HL-60 (cell line): Measurements from ENCODE around the gene ZMYND8.

Source experiments
- POLR2AphosphoS5 ChIP-seq: IDR thresholded peaks from 2 replicates; pipeline ENCODE4 v1.6.1; 2012; ENCODE audit warnings: low read depth
- TF ChIP-seq, protein P1 (sequence below): IDR thresholded peaks from one replicate; pipeline ENCODE4 v1.5.1; 2011; ENCODE audit warnings: low read length, control low read depth, inconsistent platforms; ENCODE audit not compliant: insufficient read depth
- TF ChIP-seq, protein P2 (sequence below): IDR thresholded peaks from 2 replicates; pipeline ENCODE4 v1.6.1; 2012; ENCODE audit warnings: low read depth; ENCODE audit not compliant: insufficient replicate concordance

DNA sequence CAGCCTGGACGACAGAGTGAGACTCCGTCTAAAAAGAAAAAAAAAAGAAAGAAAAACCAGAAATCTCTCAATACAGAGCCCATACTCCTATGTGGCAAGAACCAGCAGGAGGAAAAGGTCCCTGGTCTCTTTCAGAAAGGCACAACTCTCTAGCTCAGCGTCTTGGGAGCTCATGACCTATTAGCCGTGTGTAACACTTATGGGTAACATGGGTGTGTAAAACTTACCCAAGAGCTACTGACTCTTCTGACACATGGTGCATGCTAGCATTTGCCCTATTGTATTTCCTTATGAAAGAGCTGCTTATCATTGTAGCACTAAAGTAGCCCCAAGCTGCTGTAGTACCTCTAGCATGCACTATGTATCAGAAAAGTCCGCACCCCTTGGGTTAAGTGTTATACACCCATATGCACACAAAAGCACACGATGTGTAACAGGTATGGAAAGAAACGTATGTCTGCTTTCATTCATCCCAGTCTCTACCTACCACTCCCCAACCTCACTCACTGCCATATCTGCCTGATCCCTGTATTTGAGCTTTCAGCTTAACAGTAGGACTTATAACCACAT, 85.4 kb downstream of the ZMYND8 start:
- no peak for TF ChIP-seq POLR2AphosphoS5
- TF ChIP-seq, protein P1, sequence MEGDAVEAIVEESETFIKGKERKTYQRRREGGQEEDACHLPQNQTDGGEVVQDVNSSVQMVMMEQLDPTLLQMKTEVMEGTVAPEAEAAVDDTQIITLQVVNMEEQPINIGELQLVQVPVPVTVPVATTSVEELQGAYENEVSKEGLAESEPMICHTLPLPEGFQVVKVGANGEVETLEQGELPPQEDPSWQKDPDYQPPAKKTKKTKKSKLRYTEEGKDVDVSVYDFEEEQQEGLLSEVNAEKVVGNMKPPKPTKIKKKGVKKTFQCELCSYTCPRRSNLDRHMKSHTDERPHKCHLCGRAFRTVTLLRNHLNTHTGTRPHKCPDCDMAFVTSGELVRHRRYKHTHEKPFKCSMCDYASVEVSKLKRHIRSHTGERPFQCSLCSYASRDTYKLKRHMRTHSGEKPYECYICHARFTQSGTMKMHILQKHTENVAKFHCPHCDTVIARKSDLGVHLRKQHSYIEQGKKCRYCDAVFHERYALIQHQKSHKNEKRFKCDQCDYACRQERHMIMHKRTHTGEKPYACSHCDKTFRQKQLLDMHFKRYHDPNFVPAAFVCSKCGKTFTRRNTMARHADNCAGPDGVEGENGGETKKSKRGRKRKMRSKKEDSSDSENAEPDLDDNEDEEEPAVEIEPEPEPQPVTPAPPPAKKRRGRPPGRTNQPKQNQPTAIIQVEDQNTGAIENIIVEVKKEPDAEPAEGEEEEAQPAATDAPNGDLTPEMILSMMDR, result no peak
- TF ChIP-seq, protein P2, sequence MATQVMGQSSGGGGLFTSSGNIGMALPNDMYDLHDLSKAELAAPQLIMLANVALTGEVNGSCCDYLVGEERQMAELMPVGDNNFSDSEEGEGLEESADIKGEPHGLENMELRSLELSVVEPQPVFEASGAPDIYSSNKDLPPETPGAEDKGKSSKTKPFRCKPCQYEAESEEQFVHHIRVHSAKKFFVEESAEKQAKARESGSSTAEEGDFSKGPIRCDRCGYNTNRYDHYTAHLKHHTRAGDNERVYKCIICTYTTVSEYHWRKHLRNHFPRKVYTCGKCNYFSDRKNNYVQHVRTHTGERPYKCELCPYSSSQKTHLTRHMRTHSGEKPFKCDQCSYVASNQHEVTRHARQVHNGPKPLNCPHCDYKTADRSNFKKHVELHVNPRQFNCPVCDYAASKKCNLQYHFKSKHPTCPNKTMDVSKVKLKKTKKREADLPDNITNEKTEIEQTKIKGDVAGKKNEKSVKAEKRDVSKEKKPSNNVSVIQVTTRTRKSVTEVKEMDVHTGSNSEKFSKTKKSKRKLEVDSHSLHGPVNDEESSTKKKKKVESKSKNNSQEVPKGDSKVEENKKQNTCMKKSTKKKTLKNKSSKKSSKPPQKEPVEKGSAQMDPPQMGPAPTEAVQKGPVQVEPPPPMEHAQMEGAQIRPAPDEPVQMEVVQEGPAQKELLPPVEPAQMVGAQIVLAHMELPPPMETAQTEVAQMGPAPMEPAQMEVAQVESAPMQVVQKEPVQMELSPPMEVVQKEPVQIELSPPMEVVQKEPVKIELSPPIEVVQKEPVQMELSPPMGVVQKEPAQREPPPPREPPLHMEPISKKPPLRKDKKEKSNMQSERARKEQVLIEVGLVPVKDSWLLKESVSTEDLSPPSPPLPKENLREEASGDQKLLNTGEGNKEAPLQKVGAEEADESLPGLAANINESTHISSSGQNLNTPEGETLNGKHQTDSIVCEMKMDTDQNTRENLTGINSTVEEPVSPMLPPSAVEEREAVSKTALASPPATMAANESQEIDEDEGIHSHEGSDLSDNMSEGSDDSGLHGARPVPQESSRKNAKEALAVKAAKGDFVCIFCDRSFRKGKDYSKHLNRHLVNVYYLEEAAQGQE, result no peak
